Astrocyte of the cerebellum (primary cell): ENCODE measurements around the gene CYTH1.

ENCODE experiments used
- DNase-seq: peaks from one replicate; pipeline ENCODE4 v3.0.0-alpha.2; 2011; ENCODE audit warnings: low read depth
- H3K4me3 ChIP-seq: 2 replicates; pipeline ENCODE4 v1.5.1; 2011; ENCODE audit warnings: mild to moderate bottlenecking, low read depth, low read length, moderate library complexity
- CTCF ChIP-seq: IDR thresholded peaks from 2 replicates; pipeline ENCODE4 v1.5.1; 2012; ENCODE audit warnings: low read length, low read depth, moderate library complexity, mild to moderate bottlenecking; ENCODE audit errors: missing control alignments
- in situ Hi-C: cut with HindIII; loops from 2 replicates; pipeline ENCODE4 v1.10.0; 2017; ENCODE audit warnings: low sequenced_read_pairs

Gene CYTH1

GRCh38 chr17:78678222-78678557, 103.9 kb downstream of the CYTH1 start:
- no peak for TF ChIP-seq CTCF
- in situ Hi-C loops = no loop called here
- DNase-seq = no peak
- H3K4me3 ChIP-seq = no peak overlapping the region

DNA sequence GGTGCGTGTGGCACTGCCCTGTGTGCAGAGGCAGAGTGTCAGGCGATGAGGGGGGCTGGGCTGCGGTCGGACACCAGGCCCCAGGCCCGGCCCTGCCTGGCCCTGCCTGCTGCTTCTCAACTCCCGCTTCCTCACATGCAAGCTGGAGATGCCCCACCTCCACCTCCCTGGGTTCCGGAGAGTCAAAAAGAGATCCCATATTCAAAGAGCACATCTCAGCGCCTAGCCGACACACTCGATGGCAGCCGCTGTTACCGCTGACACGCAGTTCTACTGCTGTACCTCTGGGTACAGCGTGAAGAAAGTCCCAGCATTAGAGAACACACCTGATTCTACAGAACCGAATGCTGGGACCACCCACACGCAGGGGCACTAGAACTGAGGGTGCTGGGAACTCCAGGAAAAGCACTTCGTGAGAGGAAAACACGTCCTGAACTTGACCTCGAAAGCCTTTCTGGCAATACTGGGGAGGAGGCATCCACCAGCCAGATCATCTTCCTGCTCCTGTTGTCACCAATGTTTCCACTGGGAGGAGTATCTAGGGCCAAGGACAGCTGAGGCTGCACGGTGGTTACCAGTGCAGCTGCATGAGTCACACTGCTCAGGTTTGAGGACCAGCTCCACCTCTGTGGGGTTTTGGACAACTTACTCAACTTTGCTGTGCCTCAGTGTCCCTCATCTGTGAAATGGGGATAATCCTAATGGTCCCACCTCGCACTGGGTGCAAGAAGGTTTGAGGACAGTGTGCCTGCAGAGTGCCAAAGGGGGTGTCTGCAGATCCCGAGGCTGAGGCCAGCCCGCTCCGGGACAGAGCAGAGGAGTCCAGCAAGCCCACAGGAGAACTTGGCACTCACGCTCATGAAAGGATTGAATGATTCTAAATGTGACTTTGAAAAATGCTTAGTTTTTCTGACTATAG, 104.5 kb downstream of the CYTH1 start:
- DNase-seq = no peak
- no peak for TF ChIP-seq CTCF
- in situ Hi-C loops = no loop called here
- no peak overlapping the region for H3K4me3 ChIP-seq

- no peak overlapping the region for H3K4me3 ChIP-seq
- in situ Hi-C loops = no loop called here
- no peak for TF ChIP-seq CTCF
- no peak for DNase-seq
Observed at GRCh38 chr17:78676412-78677302, 105.4 kb downstream of the CYTH1 start.

DNA sequence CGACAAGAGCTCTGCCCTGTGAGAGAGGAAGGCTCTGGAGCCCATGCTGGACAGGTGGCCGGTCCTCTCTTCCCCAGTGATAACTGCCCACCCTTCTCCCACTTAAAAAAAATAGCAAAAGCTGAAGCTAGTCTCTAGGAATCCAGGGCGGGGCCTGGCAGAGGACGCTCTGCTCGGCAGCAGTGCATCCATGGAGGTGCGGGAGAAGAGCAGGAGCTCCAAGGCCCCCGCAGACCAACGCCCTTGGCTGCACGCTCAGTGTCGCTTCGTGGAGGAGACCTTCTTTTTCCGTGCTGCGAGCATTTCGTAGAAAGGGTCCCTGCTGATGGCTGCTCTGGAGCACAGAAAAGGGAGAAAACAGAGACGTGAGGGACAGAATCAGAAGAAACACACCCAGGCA, 106.2 kb downstream of the CYTH1 start:
- no peak for TF ChIP-seq CTCF
- DNase-seq = no peak
- in situ Hi-C loops = no loop called here
- no peak overlapping the region for H3K4me3 ChIP-seq

- H3K4me3 ChIP-seq = no peak overlapping the region
- no peak for DNase-seq
- in situ Hi-C loops = no loop called here
- no peak for TF ChIP-seq CTCF
Observed at GRCh38 chr17:78675316-78675616, 106.8 kb downstream of the CYTH1 start.

DNA sequence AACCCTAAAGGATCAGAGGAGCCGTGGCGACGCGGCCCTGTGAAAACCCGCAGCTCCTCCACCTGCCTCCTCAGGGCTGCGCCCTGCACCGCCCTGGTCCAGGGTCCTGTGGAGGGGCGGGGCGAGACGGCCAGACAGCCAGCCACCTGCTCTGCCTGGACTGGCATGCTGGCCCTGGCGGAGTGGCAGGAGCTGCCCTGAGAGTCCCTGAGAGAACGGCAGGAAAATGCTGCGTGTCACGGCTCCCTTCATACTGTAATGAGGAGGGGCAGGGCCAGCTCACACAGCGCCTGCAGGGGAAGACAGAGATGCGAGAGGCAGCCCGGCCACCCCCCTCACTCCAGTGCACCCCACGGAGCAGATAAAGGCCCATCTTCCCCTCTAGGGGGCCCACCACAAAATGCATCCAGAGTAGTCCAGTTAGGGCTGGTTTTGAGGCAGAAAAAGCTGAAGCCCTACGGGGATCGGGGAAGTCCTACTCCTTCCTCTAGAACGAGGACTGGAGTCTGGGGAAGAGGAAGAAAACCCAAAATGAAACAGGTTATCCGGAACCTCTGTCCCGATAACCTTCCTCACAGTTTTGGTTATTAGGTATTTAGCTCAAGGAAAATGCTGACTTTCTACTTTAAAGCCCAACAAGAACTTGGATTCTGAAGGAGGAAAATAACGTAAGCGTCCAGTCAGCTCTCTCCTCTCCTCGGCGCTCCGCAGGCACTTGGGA, 107.3 kb downstream of the CYTH1 start:
- no peak overlapping the region for H3K4me3 ChIP-seq
- in situ Hi-C loops = no loop called here
- DNase-seq = no peak
- TF ChIP-seq CTCF = no peak
